ENCODE data around the gene EPHA1.
"Not testable (repeated sequence)": the region's sequence is repeated elsewhere in the genome, so short reads cannot be mapped to it uniquely, and the experiment has no call there.

The EPHA1 gene

DNA sequence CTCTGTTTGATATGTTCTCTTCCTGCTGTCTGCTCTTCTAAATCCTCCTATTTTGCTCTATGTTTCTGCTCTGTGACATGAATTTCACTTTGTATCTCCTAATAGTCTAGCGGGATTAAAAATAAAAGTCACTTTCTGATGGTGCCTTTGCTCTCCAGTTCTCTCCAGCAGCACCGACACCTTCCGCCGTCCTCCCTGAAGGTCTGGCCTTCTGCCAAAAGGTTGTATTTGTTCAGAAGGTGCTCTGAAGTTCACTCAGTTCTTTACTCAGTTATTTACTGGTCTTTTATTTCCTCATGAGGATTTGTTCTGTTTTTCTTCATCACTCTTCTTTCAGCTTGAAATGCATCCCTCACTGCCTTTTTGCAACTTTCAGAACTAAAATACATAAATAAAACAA lies 11.2 kb upstream of the EPHA1 start:
- TF ChIP-seq, protein P1, sequence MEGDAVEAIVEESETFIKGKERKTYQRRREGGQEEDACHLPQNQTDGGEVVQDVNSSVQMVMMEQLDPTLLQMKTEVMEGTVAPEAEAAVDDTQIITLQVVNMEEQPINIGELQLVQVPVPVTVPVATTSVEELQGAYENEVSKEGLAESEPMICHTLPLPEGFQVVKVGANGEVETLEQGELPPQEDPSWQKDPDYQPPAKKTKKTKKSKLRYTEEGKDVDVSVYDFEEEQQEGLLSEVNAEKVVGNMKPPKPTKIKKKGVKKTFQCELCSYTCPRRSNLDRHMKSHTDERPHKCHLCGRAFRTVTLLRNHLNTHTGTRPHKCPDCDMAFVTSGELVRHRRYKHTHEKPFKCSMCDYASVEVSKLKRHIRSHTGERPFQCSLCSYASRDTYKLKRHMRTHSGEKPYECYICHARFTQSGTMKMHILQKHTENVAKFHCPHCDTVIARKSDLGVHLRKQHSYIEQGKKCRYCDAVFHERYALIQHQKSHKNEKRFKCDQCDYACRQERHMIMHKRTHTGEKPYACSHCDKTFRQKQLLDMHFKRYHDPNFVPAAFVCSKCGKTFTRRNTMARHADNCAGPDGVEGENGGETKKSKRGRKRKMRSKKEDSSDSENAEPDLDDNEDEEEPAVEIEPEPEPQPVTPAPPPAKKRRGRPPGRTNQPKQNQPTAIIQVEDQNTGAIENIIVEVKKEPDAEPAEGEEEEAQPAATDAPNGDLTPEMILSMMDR (IDR thresholded peaks at IDR 0.05; ENCODE audit: low read depth, low read length) = no peak

DNA sequence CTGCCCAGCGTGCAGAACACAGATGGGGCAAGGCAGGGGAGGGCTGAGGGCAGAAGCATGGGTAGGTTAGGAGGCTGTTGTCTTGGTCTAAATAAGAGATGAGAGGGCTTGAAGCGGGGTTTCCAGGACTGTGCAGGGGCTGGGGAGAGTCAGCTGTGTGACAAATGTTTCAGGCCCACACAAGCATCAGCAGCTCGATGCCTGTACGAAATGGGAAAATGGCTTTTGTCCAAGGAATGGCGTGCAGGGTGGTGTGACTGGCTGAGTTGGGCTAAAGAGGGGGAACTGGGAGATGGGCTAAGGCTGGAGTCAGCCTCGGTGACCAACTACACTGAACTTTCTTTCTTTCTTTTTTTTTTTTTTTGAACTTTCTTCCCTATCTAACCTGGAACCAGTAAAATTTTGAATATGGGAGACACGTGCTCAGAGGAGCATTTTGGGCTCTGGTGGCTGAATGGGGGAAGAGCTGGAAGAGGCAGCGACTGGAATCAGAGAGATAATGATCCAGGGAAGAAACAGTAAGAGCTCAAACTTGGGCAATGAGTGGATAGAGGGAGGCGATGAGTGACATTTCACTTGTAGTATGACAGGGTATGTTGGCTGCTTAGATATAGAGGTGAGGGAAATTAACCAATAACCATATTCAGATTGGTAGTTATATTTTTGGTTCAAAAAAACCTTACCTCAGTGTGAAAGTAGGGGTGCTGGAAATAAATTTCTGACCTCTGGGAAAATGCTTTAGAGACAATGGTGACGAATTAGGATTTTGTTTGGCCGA lies 10.2 kb upstream of the EPHA1 start:
- no peak overlapping the region for H3K4me3 ChIP-seq (ENCODE audit: low read depth, low read length)
- TF ChIP-seq, protein P1 (IDR thresholded peaks at IDR 0.05; ENCODE audit: low read depth, low read length) = no peak
- no peak for DNase-seq (ENCODE audit: low read depth, low spot score)
- in situ Hi-C loops (cut with HindIII; ENCODE audit: low sequenced_read_pairs) = no loop called here

More for the DNA sequence above, 11.2 kb upstream of the EPHA1 start:
- no peak for DNase-seq (ENCODE audit: low read depth, low spot score)
- H3K4me3 ChIP-seq (ENCODE audit: low read depth, low read length) = no peak overlapping the region
- in situ Hi-C loops (cut with HindIII; ENCODE audit: low sequenced_read_pairs) = no loop called here

DNA sequence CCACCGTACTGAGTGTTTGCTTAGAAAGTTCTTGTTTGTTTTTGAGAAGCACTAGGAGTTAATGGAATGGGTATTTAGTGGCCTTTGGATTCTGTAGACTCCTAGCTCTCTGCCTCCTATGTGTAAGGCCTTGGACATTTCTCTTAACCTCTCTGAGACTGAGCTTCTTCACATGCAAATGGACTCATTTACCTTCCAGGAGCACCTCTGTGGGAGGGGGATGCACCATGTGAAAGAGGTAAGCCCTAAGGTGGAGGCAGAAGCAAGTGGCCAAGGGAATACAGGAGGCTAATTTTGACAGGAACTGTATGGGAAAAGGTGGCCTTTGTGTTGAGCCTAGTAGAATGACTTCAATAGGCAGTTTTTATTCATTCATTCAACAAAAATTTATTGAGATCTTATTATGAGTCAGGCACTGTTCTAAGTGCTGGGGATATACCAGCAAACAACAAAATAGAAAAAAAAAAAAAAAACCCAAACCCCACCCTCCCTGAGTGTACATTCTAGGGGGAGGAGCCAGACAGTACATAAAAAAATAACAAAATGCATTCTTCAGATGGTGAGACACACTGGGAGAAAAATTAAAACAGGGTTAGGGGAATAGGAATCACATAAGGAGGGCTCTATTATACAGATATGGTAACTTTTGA lies 9.2 kb upstream of the EPHA1 start:
- no peak for DNase-seq (ENCODE audit: low read depth, low spot score)
- H3K4me3 ChIP-seq (ENCODE audit: low read depth, low read length) = no peak overlapping the region
- in situ Hi-C loops (cut with HindIII; ENCODE audit: low sequenced_read_pairs) = no loop called here
- TF ChIP-seq, protein P1 (IDR thresholded peaks at IDR 0.05; ENCODE audit: low read depth, low read length) = no peak

DNA sequence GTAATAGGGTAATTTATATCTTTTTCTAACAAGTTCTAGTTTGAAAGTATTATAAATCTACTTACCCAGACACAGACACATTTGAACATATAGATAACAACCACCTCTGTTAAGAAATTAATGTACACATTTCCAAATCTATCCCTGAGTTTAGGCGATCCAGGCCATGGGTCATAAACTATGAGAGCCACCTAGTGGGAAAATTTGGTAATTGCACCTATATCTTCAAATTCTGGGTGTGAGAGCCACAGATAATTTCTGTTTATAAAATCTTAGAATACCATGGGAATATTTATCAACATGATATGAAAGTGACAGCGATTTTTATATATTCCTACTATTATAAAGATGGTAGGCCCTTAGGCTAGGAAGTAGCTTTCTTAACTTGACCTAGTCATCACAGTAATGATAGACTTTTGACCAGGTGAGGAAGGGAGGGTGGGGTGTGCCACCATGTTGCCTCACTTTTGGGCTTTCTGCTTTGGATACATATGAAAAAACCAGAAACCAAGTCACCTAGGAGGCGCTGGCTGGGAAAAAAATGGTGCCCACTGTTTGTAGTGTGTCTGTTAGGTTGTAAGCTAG lies 8.0 kb upstream of the EPHA1 start:
- peak; percentile 59 for DNase-seq (ENCODE audit: low read depth, low spot score)
- TF ChIP-seq, protein P1 (IDR thresholded peaks at IDR 0.05; ENCODE audit: low read depth, low read length) = peak; percentile 70
- H3K4me3 ChIP-seq (ENCODE audit: low read depth, low read length) = no peak overlapping the region
- in situ Hi-C loops (cut with HindIII; ENCODE audit: low sequenced_read_pairs) = no loop called here

DNA sequence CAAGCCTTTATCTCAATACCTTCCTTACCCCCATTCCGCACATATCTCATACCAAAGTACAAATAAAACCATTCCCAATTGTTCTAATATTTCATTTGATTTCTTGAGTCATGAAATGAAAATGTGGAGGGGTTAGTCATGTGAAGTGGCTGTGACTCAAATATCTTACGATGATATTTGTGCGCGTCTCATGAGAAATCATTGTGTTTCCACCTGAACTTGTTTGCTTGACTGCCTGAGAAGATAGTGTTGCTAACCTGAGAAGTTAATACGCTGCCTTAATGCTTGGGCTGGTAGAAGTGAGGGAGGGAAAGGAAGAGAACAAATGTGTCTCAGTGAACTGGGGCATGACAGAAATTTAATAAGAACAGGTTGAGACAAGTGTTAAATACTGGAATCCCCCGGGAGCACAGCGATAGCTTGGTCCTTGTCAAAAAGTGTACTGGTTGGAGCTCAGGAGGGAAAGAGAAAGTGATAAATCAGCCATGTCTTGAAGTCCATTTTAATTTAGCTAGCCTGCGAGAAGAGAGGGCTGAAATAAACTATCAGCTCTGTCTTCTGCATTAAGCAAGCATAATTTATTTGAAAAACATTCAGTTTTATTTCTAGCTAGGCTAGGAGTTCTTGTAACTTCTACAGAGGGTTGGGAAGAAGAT lies 7.2 kb upstream of the EPHA1 start:
- TF ChIP-seq, protein P1 (IDR thresholded peaks at IDR 0.05; ENCODE audit: low read depth, low read length) = no peak
- in situ Hi-C loops (cut with HindIII; ENCODE audit: low sequenced_read_pairs) = no loop called here
- no peak overlapping the region for H3K4me3 ChIP-seq (ENCODE audit: low read depth, low read length)
- DNase-seq (ENCODE audit: low read depth, low spot score) = no peak

DNA sequence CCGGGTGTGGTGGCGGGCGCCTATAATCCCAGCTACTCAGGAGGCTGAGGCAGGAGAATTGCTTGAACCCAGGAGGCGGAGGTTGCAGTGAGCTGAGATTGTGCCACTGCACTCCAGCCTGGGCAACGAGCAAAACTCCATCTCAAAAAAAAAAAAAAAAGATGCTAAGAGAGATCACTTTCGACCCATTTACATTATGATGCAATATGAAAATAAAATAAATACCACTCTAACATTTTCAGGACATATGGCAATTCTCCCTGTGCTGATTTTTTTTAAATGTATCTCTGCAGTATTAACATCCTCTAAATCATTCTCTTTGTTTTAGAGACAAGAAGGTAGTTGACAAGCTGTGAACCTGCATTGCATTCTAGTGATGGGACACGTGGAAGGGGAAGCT lies 6.6 kb upstream of the EPHA1 start:
- in situ Hi-C loops (cut with HindIII; ENCODE audit: low sequenced_read_pairs); H3K4me3 ChIP-seq (ENCODE audit: low read depth, low read length); DNase-seq (ENCODE audit: low read depth, low spot score): not testable (repeated sequence)
